Limb (tissue), 2 donors: ENCODE data around the gene FIS1.
"Not testable (repeated sequence)": the region's sequence is repeated elsewhere in the genome, so short reads cannot be mapped to it uniquely, and the experiment has no call there.

Experiments
- DNase-seq, 2 donors: peaks; one replicate each; pipeline ENCODE4 v3.0.0-alpha.2; 2016; ENCODE audit errors: extremely low spot score in 2 of 2

Gene FIS1

GRCh38 chr7:101258243-101258731 is 13.4 kb upstream of the FIS1 start:
- DNase-seq, result peak in 1 of 2 donors; percentile 9

GRCh38 chr7:101255796-101256195 is 10.9 kb upstream of the FIS1 start:
- no peak for DNase-seq

GRCh38 chr7:101253199-101253598 is 8.3 kb upstream of the FIS1 start:
- not testable (repeated sequence) for DNase-seq

GRCh38 chr7:101251871-101252659 is 7.2 kb upstream of the FIS1 start:
- peak; percentile 97 to 99 for DNase-seq

- DNase-seq, result no peak
Observed at GRCh38 chr7:101250324-101250723, 5.4 kb upstream of the FIS1 start.

GRCh38 chr7:101248276-101248675 is 3.4 kb upstream of the FIS1 start:
- DNase-seq, result no peak

GRCh38 chr7:101245147-101245668 is 327 bp upstream of the FIS1 start:
- DNase-seq, result no peak

- no peak for DNase-seq
Observed at GRCh38 chr7:101243646-101244374, 1.1 kb downstream of the FIS1 start.

GRCh38 chr7:101241443-101242349 is 3.2 kb downstream of the FIS1 start:
- no peak for DNase-seq

- no peak for DNase-seq
Observed at GRCh38 chr7:101241015-101241363, 3.9 kb downstream of the FIS1 start.

- DNase-seq, result no peak
Observed at GRCh38 chr7:101240226-101241014, 4.5 kb downstream of the FIS1 start.

- no peak for DNase-seq
Observed at GRCh38 chr7:101239951-101240220, 5.0 kb downstream of the FIS1 start.

- no peak for DNase-seq
Observed at GRCh38 chr7:101239191-101239950, 5.5 kb downstream of the FIS1 start.

GRCh38 chr7:101238226-101239182 is 6.4 kb downstream of the FIS1 start:
- DNase-seq, result no peak

GRCh38 chr7:101237206-101238067 is 7.4 kb downstream of the FIS1 start, which contains the start of gene CLDN15:
Gene CLDN15, minus strand, starts transcription at chr7:101237802. Its CDS starts 221 bp downstream, at chr7:101237581.
- DNase-seq, result peak in 1 of 2 donors; percentile 65

- DNase-seq, result no peak
Observed at GRCh38 chr7:101236292-101236835, 8.5 kb downstream of the FIS1 start.

GRCh38 chr7:101235522-101235921 is 9.4 kb downstream of the FIS1 start:
- no peak for DNase-seq

- DNase-seq, result no peak
Observed at GRCh38 chr7:101235050-101235449, 9.8 kb downstream of the FIS1 start.
